Liver (tissue), 9 donors: ENCODE measurements around the gene TTLL3. TPM values are rescaled to one million over a fixed set of nuclear protein-coding genes. Genes with fewer than 3 reads are reported as not detected.

Experiments used
- DNase-seq: peaks from one replicate; pipeline ENCODE4 v3.0.0-alpha.2; 2017; ENCODE audit warnings: low spot score
- H3K27ac ChIP-seq, 2 donors: one replicate each; pipeline ENCODE4 v1.7.0; 2013; ENCODE audit warnings: inconsistent platforms in 2 of 2, low read length in 2 of 2, control low read depth in 1 of 2, low read depth in 1 of 2, mild to moderate bottlenecking in 1 of 2
- H3K27me3 ChIP-seq, 4 donors: one replicate each; pipeline versions ENCODE4 v1.6.1 to v1.7.0; 2013; ENCODE audit warnings: low read length in 3 of 4, inconsistent platforms in 1 of 4, mild to moderate bottlenecking in 1 of 4, moderate library complexity in 1 of 4; ENCODE audit not compliant: control insufficient read depth in 4 of 4, insufficient read depth in 4 of 4
- H3K36me3 ChIP-seq, 4 donors: one replicate each; pipeline versions ENCODE4 v1.6.1 to v1.7.0; 2013; ENCODE audit warnings: low read length in 3 of 4, mild to moderate bottlenecking in 3 of 4, low read depth in 1 of 4, moderate library complexity in 1 of 4; ENCODE audit not compliant: control insufficient read depth in 4 of 4, insufficient read depth in 3 of 4
- H3K4me1 ChIP-seq, 4 donors: one replicate each; pipeline versions ENCODE4 v1.6.1 to v1.7.0; 2013; ENCODE audit warnings: low read length in 3 of 4, mild to moderate bottlenecking in 3 of 4, moderate library complexity in 1 of 4; ENCODE audit not compliant: control insufficient read depth in 4 of 4, insufficient read depth in 4 of 4
- H3K4me3 ChIP-seq, 3 donors: one replicate each; pipeline versions ENCODE4 v1.6.1 to v1.7.0; 2013; ENCODE audit warnings: low read length in 3 of 3, control low read depth in 1 of 3, low read depth in 1 of 3, mild to moderate bottlenecking in 1 of 3
- H3K9ac ChIP-seq, 2 donors: one replicate each; pipeline ENCODE4 v1.7.0; 2013; ENCODE audit warnings: low read length in 2 of 2, mild to moderate bottlenecking in 2 of 2, moderate library complexity in 2 of 2, control low read depth in 1 of 2, low read depth in 1 of 2
- H3K9me3 ChIP-seq, 4 donors: one replicate each; pipeline versions ENCODE4 v1.6.1 to v1.7.0; 2013; ENCODE audit warnings: low read length in 3 of 4; ENCODE audit not compliant: control insufficient read depth in 4 of 4
- EGR1 ChIP-seq, 2 donors: IDR thresholded peaks; 2 replicates each; pipeline ENCODE4 v1.6.1; 2016 to 2018; ENCODE audit warnings: antibody characterized with exemption in 2 of 2, low read depth in 2 of 2
- FOXA1 ChIP-seq: IDR thresholded peaks from 2 replicates; pipeline ENCODE4 v1.6.1; 2016; ENCODE audit warnings: antibody characterized with exemption
- FOXA2 ChIP-seq: IDR thresholded peaks from 2 replicates; pipeline ENCODE4 v1.6.1; 2016; ENCODE audit warnings: antibody characterized with exemption
- GABPA ChIP-seq, 2 donors: IDR thresholded peaks in 1 of 2; conservative IDR thresholded peaks in 1 of 2; 2 replicates each; pipeline ENCODE4 v1.6.1; 2016; ENCODE audit warnings: antibody characterized with exemption in 2 of 2, mild to moderate bottlenecking in 1 of 2, moderate library complexity in 1 of 2
- HNF4A ChIP-seq, 2 donors: conservative IDR thresholded peaks; 2 replicates each; pipeline ENCODE4 v1.6.1; 2016; ENCODE audit warnings: antibody characterized with exemption in 2 of 2, mild to moderate bottlenecking in 2 of 2
- HNF4G ChIP-seq: IDR thresholded peaks from 2 replicates; pipeline ENCODE4 v1.6.1; 2016; ENCODE audit warnings: antibody characterized with exemption
- JUND ChIP-seq, 2 donors: IDR thresholded peaks; 2 replicates each; pipeline ENCODE4 v1.6.1; 2016; ENCODE audit warnings: antibody characterized with exemption in 2 of 2
- NR2F2 ChIP-seq: IDR thresholded peaks from 2 replicates; pipeline ENCODE4 v1.6.1; 2016; ENCODE audit warnings: antibody characterized with exemption
- RXRA ChIP-seq, 2 donors: IDR thresholded peaks; 2 replicates each; pipeline ENCODE4 v1.6.1; 2017 to 2018; ENCODE audit warnings: antibody characterized with exemption in 2 of 2, mild to moderate bottlenecking in 1 of 2
- SP1 ChIP-seq: IDR thresholded peaks from 2 replicates; pipeline ENCODE4 v1.6.1; 2018; ENCODE audit warnings: antibody characterized with exemption, mild to moderate bottlenecking
- TAF1 ChIP-seq: conservative IDR thresholded peaks from 2 replicates; pipeline ENCODE4 v1.6.1; 2016; ENCODE audit warnings: antibody characterized with exemption, mild to moderate bottlenecking
- YY1 ChIP-seq: IDR thresholded peaks from 2 replicates; pipeline ENCODE4 v1.6.1; 2016; ENCODE audit warnings: antibody characterized with exemption, mild to moderate bottlenecking
- WGBS: extraction: QIAGEN DNeasy Blood & Tissue Kit; methylation state at CpG from one replicate; pipeline ENCODE4 v1.1.7; 2013; 5-methylcytosine and 5-hydroxymethylcytosine counted together
- polyA plus RNA-seq, 2 donors: library from polyadenylated mRNA; stranded (reverse) in 1 of 2; unstranded in 1 of 2; fragments of 200-250 nt in 1 of 2; fragments of >200 nt in 1 of 2; fragmentation: Nextera tagmentation in 1 of 2; extraction: Ambion mirVana in 1 of 2; gene quantifications; one replicate each; pipeline versions ENCODE4 v1.2.1 to v1.2.3, GENCODE V29; 2013 to 2015
- total RNA-seq, 2 donors: library from RNA; depleted of rRNA; stranded (reverse); fragments of >200 nt; gene quantifications; one replicate each; pipeline ENCODE4 v1.2.3, GENCODE V29; 2014
- TF ChIP-seq, protein P1 (sequence below): IDR thresholded peaks from 2 replicates; pipeline ENCODE4 v1.6.1; 2016; ENCODE audit warnings: antibody characterized with exemption
- TF ChIP-seq, protein P2 (sequence below): IDR thresholded peaks from 2 replicates; pipeline ENCODE4 v1.6.1; 2016; ENCODE audit warnings: antibody characterized with exemption, mild to moderate bottlenecking
- TF ChIP-seq, protein P3 (sequence below): IDR thresholded peaks from 2 replicates; pipeline ENCODE4 v1.6.1; 2016; ENCODE audit warnings: antibody characterized with exemption
- TF ChIP-seq, protein P4 (sequence below): fragments of 150-350 bp; IDR thresholded peaks from 2 replicates; pipeline ENCODE4 v1.5.1; 2017; ENCODE audit warnings: improper control_type of control experiment, low read depth, low read length; ENCODE audit not compliant: missing input control
- TF ChIP-seq, protein P5 (sequence below): IDR thresholded peaks from 2 replicates; pipeline ENCODE4 v1.6.1; 2016; ENCODE audit warnings: antibody characterized with exemption
- donor health status: healthy.
- donor health status: healthy.
- donor health status: healthy.
- donor health status: healthy.
- donor health status: healthy.

The TTLL3 gene
- total and polyA plus RNA-seq, 4 donors: 2.8 to 19.6 (median 6.5) TPM

DNA sequence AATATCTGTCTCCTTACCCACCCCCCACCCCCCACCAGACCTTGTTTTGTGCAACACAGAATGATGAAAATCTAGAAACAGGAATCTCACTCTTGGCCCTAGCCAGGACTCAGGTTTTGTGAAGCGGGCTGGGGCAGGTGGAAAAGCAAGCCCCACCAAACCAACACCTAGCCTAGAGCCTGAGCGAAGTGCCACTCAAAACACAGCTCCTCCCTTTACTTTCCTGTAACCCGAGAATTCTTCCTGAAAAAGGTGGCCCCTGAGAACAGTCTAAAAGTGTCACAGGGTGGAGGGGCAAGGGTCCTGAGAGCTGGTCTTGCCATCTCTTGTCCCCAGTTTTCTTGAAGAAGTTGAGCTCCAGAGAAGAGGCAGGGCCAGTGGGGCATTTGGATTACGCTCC is 51.1 kb downstream of the TTLL3 start (continued):
- TF ChIP-seq, protein P1, sequence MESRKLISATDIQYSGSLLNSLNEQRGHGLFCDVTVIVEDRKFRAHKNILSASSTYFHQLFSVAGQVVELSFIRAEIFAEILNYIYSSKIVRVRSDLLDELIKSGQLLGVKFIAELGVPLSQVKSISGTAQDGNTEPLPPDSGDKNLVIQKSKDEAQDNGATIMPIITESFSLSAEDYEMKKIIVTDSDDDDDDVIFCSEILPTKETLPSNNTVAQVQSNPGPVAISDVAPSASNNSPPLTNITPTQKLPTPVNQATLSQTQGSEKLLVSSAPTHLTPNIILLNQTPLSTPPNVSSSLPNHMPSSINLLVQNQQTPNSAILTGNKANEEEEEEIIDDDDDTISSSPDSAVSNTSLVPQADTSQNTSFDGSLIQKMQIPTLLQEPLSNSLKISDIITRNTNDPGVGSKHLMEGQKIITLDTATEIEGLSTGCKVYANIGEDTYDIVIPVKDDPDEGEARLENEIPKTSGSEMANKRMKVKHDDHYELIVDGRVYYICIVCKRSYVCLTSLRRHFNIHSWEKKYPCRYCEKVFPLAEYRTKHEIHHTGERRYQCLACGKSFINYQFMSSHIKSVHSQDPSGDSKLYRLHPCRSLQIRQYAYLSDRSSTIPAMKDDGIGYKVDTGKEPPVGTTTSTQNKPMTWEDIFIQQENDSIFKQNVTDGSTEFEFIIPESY: no peak

DNA sequence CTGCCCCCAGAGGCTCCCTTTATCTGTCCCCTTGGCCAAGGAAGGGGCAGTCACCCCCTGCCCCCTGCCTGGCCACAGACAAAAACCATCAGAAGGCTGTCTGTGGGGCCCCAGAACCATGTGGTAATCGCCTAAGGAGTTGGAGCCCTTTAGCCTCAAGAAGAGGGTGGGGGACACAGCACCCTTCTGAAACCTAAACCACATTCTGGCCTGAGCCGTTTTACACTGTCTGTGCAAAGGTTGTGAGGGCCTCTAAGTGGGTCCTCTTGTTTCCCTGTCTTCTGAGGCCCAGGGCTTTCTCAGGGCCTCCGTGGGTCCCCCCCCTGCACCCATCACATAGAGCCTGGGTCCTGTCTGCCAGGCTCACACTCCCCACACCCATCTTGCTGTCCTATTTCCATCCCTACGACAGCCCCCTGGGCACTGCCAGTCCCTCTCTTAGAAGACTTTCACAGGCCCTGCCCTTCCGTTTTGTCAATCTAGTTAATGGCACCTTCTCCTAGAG is 51.6 kb downstream of the TTLL3 start:
- H3K27me3 ChIP-seq: no peaks in the 10 kb centered on the region
- WGBS: 90% methylated on average over 5 of the region's 5 CpGs
- no peak for DNase-seq
- TF ChIP-seq SP1 (no peak), FOXA2 (no peak), GABPA (IDR thresholded peaks at IDR 0.05 in 1 of 2, conservative IDR thresholded peaks at IDR 0.05 in 1 of 2) (no peak), NR2F2 (no peak), FOXA1 (no peak), TAF1 (no peak), EGR1 (IDR thresholded peaks at IDR 0.05; ENCODE audit: low read depth in 2 of 2) (no peak), HNF4G (no peak), JUND (IDR thresholded peaks at IDR 0.05) (no peak), RXRA (IDR thresholded peaks at IDR 0.05) (no peak), HNF4A (conservative IDR thresholded peaks at IDR 0.05) (no peak), YY1 (no peak)
- TF ChIP-seq, protein P2, sequence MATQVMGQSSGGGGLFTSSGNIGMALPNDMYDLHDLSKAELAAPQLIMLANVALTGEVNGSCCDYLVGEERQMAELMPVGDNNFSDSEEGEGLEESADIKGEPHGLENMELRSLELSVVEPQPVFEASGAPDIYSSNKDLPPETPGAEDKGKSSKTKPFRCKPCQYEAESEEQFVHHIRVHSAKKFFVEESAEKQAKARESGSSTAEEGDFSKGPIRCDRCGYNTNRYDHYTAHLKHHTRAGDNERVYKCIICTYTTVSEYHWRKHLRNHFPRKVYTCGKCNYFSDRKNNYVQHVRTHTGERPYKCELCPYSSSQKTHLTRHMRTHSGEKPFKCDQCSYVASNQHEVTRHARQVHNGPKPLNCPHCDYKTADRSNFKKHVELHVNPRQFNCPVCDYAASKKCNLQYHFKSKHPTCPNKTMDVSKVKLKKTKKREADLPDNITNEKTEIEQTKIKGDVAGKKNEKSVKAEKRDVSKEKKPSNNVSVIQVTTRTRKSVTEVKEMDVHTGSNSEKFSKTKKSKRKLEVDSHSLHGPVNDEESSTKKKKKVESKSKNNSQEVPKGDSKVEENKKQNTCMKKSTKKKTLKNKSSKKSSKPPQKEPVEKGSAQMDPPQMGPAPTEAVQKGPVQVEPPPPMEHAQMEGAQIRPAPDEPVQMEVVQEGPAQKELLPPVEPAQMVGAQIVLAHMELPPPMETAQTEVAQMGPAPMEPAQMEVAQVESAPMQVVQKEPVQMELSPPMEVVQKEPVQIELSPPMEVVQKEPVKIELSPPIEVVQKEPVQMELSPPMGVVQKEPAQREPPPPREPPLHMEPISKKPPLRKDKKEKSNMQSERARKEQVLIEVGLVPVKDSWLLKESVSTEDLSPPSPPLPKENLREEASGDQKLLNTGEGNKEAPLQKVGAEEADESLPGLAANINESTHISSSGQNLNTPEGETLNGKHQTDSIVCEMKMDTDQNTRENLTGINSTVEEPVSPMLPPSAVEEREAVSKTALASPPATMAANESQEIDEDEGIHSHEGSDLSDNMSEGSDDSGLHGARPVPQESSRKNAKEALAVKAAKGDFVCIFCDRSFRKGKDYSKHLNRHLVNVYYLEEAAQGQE: no peak
- TF ChIP-seq, protein P3, sequence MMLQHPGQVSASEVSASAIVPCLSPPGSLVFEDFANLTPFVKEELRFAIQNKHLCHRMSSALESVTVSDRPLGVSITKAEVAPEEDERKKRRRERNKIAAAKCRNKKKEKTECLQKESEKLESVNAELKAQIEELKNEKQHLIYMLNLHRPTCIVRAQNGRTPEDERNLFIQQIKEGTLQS: no peak
- TF ChIP-seq, protein P4, sequence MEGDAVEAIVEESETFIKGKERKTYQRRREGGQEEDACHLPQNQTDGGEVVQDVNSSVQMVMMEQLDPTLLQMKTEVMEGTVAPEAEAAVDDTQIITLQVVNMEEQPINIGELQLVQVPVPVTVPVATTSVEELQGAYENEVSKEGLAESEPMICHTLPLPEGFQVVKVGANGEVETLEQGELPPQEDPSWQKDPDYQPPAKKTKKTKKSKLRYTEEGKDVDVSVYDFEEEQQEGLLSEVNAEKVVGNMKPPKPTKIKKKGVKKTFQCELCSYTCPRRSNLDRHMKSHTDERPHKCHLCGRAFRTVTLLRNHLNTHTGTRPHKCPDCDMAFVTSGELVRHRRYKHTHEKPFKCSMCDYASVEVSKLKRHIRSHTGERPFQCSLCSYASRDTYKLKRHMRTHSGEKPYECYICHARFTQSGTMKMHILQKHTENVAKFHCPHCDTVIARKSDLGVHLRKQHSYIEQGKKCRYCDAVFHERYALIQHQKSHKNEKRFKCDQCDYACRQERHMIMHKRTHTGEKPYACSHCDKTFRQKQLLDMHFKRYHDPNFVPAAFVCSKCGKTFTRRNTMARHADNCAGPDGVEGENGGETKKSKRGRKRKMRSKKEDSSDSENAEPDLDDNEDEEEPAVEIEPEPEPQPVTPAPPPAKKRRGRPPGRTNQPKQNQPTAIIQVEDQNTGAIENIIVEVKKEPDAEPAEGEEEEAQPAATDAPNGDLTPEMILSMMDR: no peak
- TF ChIP-seq, protein P1: no peak
- TF ChIP-seq, protein P5, sequence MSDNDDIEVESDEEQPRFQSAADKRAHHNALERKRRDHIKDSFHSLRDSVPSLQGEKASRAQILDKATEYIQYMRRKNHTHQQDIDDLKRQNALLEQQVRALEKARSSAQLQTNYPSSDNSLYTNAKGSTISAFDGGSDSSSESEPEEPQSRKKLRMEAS: no peak
- H3K9ac ChIP-seq: no peak overlapping the region
- H3K4me1 ChIP-seq: peaks cover 0 to 8% (median 3%) of the 10 kb centered on the region in 4 donors
- no peak overlapping the region for H3K4me3 ChIP-seq
- H3K27ac ChIP-seq: no peak overlapping the region
- no peaks in the 10 kb centered on the region for H3K36me3 ChIP-seq
- H3K9me3 ChIP-seq: no peaks in the 10 kb centered on the region
